ENCODE results near the gene REXO2. TPM values are rescaled to one million over a fixed set of nuclear protein-coding genes. Genes with fewer than 3 reads are reported as not detected.

The REXO2 gene
- total RNA-seq, 1 experiment from 2014 or later = 145 TPM

GRCh38 chr11:114398303-114398920 is 40.9 kb upstream of the REXO2 start:
- no peaks in the 10 kb centered on the region; the same call in 1 of the 2 replicates for H4K20me1 ChIP-seq (ENCODE audit: insufficient read depth)
- peak overlapping the region; percentile 91 for H3K4me2 ChIP-seq
- peak overlapping the region; percentile 97; the same call in 1 of the 2 replicates for H3K27ac ChIP-seq
- intact Hi-C loops (cut with micrococcal nuclease; ENCODE audit: unreplicated experiment) = no loop called here
- no peak overlapping the region for H2AFZ ChIP-seq
- no TSS peak for BruUV-seq (replicated peaks)
- H3K9me3 ChIP-seq (ENCODE audit: insufficient read depth, low read depth) = peaks cover 3% of the 10 kb centered on the region; the same call in 1 of the 2 replicates
- H3K79me2 ChIP-seq (ENCODE audit: low read depth) = peaks cover 48% of the 10 kb centered on the region
- TF ChIP-seq EZH2 (IDR thresholded peaks at IDR 0.05; ENCODE audit: low read depth) (no peak), CTCF (conservative IDR thresholded peaks at IDR 0.05) (no peak)
- H3K9me2 ChIP-seq (ENCODE audit: insufficient read depth) = no peaks in the 10 kb centered on the region; the same call in 1 of the 2 replicates
- H3K4me3 ChIP-seq = peak overlapping the region; percentile 89; the same call in 1 of the 2 replicates
- ChIA-PET POLR2A (ENCODE audit: unreplicated experiment) (interaction anchor here (0.6 kb wide), 1 partner anchor 41 kb away, joined by 4 read pairs; the partner anchor contains the start of gene REXO2), CTCF (no interaction called here)
- H3K36me3 ChIP-seq (ENCODE audit: low read depth) = peaks cover 14% of the 10 kb centered on the region
- peaks cover 43% of the 10 kb centered on the region for H3K4me1 ChIP-seq (replicated peaks; ENCODE audit: insufficient read depth)
- peaks cover 16% of the 10 kb centered on the region for H3F3A ChIP-seq (ENCODE audit: insufficient read depth, low read depth)
- no peaks in the 10 kb centered on the region for H3K27me3 ChIP-seq (ENCODE audit: insufficient read depth, low read depth)
- DNase-seq = no peak

- Histone ChIP-seq H3K9me3 (ENCODE audit: insufficient read depth, low read depth) (peaks cover 3% of the 10 kb centered on the region; the same call in 1 of the 2 replicates), H3K4me2 (peak overlapping the region; percentile 91), H4K20me1 (ENCODE audit: insufficient read depth) (no peaks in the 10 kb centered on the region; the same call in 1 of the 2 replicates), H3F3A (ENCODE audit: insufficient read depth, low read depth) (peaks cover 16% of the 10 kb centered on the region), H3K79me2 (ENCODE audit: low read depth) (peaks cover 60% of the 10 kb centered on the region), H3K27ac (peak overlapping the region; percentile 97), H3K9me2 (ENCODE audit: insufficient read depth) (no peaks in the 10 kb centered on the region; the same call in 1 of the 2 replicates), H3K36me3 (ENCODE audit: low read depth) (peaks cover 25% of the 10 kb centered on the region), H3K4me1 (replicated peaks; ENCODE audit: insufficient read depth) (peaks cover 43% of the 10 kb centered on the region), H3K4me3 (peak overlapping the region; percentile 89), H2AFZ (peak overlapping the region; percentile 91), H3K27me3 (ENCODE audit: insufficient read depth, low read depth) (no peaks in the 10 kb centered on the region)
- ChIA-PET CTCF (no interaction called here), POLR2A (ENCODE audit: unreplicated experiment) (interaction anchor here (0.5 kb wide), 1 partner anchor 310 kb away, joined by 3 read pairs; no protein-coding TSS in a partner anchor)
- DNase-seq = peak in 1 of 2 experiments; percentile 82
- BruUV-seq (replicated peaks) = TSS peak; percentile 83
- TF ChIP-seq EZH2 (IDR thresholded peaks at IDR 0.05; ENCODE audit: low read depth) (no peak), CTCF (conservative IDR thresholded peaks at IDR 0.05) (0 out of 2 replicates have a peak, but pooled peaks have one; percentile 6)
- intact Hi-C loops (cut with micrococcal nuclease; ENCODE audit: unreplicated experiment) = loop anchor here (1.0 to 2.0 kb wide), 3 partner anchors 17 to 51 kb away; partner anchors contain the start of gene REXO2
These were observed 39.6 kb upstream of the REXO2 start for GRCh38 chr11:114399490-114400215.

- intact Hi-C loops (cut with micrococcal nuclease; ENCODE audit: unreplicated experiment) = loop anchor here (1.0 to 2.0 kb wide), 3 partner anchors 16 to 52 kb away; partner anchors contain the start of gene REXO2
- Histone ChIP-seq H4K20me1 (ENCODE audit: insufficient read depth) (no peaks in the 10 kb centered on the region; the same call in 1 of the 2 replicates), H3K9me2 (ENCODE audit: insufficient read depth) (no peaks in the 10 kb centered on the region), H3K4me1 (replicated peaks; ENCODE audit: insufficient read depth) (peaks cover 43% of the 10 kb centered on the region), H3K4me2 (peak within 1 kb of the TSS; percentile 91), H3K9me3 (ENCODE audit: insufficient read depth, low read depth) (peaks cover 3% of the 10 kb centered on the region; the same call in 1 of the 2 replicates), H2AFZ (peak within 1 kb of the TSS; percentile 91), H3K27me3 (ENCODE audit: insufficient read depth, low read depth) (no peaks in the 10 kb centered on the region), H3K79me2 (ENCODE audit: low read depth) (peaks cover 67% of the 10 kb centered on the region), H3K27ac (peak within 1 kb of the TSS; percentile 97), H3F3A (ENCODE audit: insufficient read depth, low read depth) (peaks cover 16% of the 10 kb centered on the region), H3K4me3 (peak within 1 kb of the TSS; percentile 89), H3K36me3 (ENCODE audit: low read depth) (peaks cover 32% of the 10 kb centered on the region)
- ChIA-PET POLR2A (ENCODE audit: unreplicated experiment) (interaction anchor here (0.5 to 0.7 kb wide), 3 partner anchors 16 to 309 kb away, joined by 3 to 4 read pairs (median 4); no protein-coding TSS in a partner anchor), CTCF (no interaction called here)
- TF ChIP-seq EZH2 (IDR thresholded peaks at IDR 0.05; ENCODE audit: low read depth) = no peak
- TF ChIP-seq CTCF (conservative IDR thresholded peaks at IDR 0.05) = 0 out of 2 replicates have a peak, but pooled peaks have one; percentile 6
- DNase-seq = peak; percentile 95 to 98
- BruUV-seq (replicated peaks) = no TSS peak
These were observed 38.9 kb upstream of the REXO2 start, which contains the start of the genes C11orf71 and RBM7 for GRCh38 chr11:114400216-114400914. Gene C11orf71 (minus strand): TSS chr11:114400511. CDS start chr11:114400331, 180 bp downstream. Gene RBM7 (plus strand): TSS chr11:114400666. CDS start chr11:114400672, 6 bp downstream.

Measured in PC-9 (cell line).